DMS79 treated with DMSO at 0.1 percent for 48 hours (cell line): ENCODE results near the gene KCNJ3.

Experiments
- DNase-seq: peaks from one replicate; lab custom pipeline; 2025; lab: John Stamatoyannopoulos, UW

KCNJ3 gene

DNA sequence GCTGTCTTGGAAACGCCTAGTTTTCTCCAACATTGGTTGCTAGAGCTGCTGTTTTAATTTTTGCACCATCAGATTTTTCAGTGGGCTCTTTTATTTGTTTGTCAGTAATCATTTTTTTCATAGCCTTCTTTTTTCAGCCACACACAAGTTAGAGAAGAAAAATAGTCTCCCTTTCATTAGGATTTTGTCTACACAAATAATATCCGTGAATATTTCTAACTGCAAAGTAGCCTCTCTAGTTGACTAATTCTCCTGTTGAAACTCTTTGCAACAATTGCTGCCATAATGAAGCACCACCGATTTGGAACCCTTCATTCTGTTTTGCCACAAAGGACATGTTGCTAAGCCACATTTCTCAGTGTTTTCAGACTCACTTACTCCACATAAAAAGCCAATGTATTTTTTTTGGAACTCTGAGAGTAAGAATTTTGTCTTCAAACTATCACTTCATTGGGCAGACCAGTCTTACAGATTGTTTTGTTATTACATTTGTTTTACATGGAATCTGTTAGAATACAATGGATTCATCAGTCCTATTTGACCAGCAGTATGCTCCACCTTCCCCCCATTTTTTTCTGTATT, 9.6 kb downstream of the KCNJ3 start:
- no peak for DNase-seq

GRCh38 chr2:154709215-154709614, 10.7 kb downstream of the KCNJ3 start:
- DNase-seq: no peak

DNA sequence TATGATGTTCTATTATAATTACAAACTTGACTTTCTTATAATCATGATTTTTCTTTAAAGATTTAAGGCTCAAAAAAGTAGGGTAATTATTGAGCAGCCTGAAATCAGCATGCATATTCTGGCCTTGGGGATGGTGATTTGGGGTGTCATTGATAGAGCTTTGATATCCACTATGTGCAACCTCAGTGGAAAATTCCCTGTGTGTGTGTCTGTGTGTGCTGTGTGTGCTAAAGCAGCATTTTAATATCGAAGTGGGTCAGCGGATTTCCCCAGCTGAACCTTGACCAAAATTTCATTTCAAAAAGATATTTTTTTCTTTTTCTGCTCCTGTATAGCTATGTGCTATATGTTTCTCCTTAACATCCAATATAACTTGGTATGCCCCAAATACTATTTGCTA, 11.6 kb downstream of the KCNJ3 start:
- DNase-seq: no peak

DNA sequence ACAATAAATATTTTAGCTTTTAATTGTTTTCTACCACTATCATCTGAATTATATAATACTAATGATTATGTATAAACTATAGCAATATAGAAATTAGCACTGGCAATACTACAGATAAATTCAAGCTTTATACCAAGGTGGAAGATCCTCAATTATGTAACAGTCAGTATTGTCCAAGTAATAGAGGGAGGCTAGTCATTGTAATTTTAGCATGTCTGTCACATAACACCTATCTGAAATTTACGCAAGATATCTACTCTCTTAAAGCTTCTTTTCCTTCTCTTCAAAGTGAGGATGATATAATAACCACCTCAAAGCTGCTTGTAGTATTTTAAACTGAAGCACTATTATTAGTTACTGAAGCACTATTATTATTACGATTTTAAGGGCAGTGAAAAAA, 12.2 kb downstream of the KCNJ3 start:
- no peak for DNase-seq

DNA sequence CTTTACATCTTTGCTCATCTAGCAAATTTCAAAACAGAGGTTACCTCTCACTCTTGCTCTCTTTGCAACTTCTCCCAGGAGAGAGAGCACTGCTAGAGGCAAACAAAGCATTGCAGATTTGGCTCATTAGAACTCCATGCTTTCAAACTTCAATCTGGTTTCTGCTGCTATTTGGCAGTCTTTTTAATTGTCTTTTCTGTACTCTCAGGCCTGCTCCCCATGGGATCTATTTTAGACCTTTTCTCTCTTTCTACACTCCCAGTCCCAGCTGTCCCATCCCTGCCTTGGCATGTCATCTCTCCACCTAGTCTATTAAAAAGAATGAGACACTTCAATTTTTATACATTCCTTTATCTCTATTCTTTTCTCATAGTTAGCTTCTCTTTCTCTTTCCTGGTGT, 15.2 kb downstream of the KCNJ3 start:
- no peak for DNase-seq

GRCh38 chr2:154720651-154721050, 22.2 kb downstream of the KCNJ3 start:
- no peak for DNase-seq

GRCh38 chr2:154724194-154724797, 25.8 kb downstream of the KCNJ3 start:
- no peak for DNase-seq

GRCh38 chr2:154740361-154740760, 41.9 kb downstream of the KCNJ3 start:
- no peak for DNase-seq

GRCh38 chr2:154758871-154759270, 60.4 kb downstream of the KCNJ3 start:
- no peak for DNase-seq

DNA sequence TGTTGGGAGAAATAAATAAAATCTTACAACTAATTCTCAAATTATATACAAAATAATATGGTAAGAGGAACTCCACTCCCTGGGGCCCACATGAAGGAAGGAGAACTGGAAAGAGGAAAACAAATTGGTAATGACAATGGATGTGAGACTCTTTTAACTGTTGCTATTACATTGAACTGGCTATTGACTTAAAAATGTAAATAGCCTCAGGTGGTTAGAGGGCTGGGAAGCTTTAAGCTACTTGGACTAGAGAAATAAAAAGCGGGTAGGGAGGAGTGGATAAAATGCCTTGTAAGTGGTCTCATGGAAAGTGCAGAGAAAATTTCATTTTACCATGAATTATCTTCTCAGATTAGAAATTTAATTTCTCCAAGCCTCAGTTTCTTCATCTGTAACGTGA, 64.1 kb downstream of the KCNJ3 start:
- DNase-seq: no peak

DNA sequence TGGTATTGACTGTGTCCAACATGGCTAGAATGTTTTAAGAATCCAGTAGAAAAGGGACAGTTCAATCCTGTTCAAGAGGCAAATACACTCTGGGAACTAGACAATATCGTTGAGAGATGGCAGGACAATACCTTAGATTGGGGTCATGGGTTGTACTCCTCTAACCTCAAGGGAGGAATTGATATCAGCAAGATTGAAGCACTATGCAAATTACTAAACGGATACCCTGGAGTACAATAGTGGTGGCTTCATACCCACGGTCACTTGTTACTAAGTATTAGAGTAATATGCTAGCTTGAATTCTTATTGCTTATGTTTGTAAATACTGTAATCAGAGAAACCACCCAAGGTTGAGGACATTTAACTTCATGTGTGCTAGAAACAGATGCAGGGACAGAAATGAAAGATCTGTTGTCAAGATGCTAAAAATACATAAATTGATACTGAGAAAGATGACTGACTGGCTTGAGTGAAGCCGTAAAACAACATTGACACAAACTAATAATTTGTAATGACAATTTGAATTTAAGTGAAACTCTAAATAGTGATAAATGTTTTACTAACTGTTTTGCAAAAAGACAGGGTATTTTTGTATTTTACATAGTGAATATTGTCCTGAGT, 73.3 kb downstream of the KCNJ3 start:
- no peak for DNase-seq

GRCh38 chr2:154776825-154777224, 78.3 kb downstream of the KCNJ3 start:
- no peak for DNase-seq

DNA sequence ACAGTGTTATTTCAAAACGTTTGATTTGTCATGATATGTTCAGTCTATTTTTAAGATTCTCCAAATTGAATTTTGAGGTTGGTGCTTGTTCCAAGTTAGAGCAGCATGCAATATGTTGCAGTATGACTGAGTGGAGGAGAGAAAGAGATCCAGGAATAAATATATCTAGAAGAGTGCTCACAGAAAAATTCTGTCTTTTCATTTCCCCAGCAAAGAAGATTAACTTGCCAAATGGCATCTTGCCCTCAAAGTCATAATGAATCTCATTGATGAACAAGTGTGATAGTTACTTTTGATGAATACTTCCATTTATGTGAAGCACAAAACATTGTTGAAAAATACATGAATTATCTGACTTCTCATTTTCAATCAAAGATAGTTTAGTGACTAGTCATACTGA, 95.9 kb downstream of the KCNJ3 start:
- no peak for DNase-seq

DNA sequence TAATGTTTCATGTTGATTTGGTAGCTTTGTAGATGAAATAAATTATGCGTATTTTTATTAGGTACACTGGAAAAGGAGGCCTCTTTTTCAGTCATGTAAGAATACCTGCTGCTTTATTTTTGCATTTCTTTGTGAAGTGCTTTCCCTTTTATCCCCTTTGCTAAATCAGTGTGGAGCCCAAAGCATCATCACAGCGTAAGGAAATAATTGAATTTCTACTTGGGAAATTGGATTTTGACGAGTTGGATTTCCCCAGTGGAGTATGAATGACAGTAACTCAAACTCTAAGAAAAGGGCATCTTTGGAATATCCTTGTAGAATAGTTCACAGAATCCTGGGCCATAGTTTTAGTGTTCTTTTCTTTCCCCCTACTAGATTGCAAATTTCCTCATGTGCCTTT, 97.2 kb downstream of the KCNJ3 start:
- DNase-seq: no peak

DNA sequence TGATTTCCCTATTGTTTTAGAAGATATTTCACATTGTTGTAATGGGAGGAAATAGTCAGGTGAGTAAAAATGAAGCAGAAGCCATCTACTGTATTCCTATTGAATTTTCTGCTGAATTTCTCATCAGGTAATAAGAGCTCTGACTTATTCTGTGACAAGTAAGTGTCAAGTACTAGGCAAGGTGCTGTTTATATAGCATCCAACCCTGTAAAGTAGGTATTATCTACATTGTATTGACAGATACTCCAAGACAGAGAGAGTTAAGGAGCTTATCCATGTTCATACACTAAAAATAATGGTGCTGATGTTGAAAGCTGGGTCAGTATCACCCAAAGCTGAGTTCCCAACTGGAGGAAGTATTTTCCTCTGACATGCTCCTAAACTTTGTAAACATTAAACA, 106.0 kb downstream of the KCNJ3 start:
- no peak for DNase-seq

- no peak for DNase-seq
Measured at GRCh38 chr2:154813636-154814035, 115.1 kb downstream of the KCNJ3 start.

DNA sequence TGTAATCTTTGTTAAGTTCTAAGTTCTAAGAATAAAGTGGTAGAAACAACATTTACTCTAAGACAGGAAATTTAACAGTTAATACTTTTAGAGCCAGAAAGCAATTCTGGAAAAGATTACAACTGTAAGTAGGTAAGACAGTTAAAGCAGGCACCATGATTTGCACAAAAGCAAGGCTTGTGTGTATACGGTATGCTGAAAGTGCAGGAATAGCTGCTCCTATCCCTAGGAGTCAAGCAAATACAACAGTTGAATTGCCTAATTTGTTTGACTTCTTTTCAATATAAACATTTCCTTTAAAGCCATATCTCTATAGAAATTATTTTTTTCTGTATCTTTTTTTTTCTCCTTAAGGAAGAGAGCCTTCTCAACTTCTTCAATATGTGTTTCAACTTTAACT, 116.4 kb downstream of the KCNJ3 start:
- no peak for DNase-seq

DNA sequence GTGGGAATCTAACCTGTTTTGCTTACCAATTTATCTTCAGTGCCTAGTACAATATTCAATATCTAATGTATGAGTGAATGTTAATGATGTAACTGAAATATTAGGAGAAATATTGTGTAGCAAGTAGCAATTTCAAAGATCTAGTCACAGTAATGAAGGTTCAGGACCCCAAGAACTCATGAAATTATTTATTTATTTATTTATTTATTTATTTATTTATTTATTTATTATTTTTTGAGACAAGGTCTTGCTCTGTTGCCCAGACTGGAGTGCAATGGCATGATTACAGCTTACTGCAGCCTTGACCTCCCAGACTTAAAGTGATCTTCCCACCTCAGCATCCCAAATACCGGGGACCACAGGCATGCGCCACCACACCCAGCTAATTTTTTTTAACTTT, 126.9 kb downstream of the KCNJ3 start:
- DNase-seq: no peak

GRCh38 chr2:154826827-154827226, 128.3 kb downstream of the KCNJ3 start:
- no peak for DNase-seq

DNA sequence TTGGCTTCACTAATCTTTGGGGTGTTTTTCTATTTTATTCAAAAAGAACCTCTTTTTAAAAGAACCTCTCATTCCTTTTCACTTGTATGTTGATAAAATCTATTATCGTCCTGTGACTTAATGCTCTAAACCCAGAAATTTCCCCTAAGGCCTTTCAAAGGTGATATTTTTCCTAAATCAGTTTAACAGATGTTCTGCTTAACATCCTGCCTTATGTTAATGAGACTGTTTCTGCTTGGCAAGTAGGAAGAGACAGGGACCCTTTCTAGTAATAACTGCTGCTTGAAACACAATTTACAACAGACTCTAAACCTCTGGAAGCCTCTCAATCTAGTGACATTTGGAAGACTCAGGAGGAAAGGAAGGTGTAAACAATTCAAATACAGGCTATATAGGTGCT, 128.8 kb downstream of the KCNJ3 start:
- DNase-seq: no peak

DNA sequence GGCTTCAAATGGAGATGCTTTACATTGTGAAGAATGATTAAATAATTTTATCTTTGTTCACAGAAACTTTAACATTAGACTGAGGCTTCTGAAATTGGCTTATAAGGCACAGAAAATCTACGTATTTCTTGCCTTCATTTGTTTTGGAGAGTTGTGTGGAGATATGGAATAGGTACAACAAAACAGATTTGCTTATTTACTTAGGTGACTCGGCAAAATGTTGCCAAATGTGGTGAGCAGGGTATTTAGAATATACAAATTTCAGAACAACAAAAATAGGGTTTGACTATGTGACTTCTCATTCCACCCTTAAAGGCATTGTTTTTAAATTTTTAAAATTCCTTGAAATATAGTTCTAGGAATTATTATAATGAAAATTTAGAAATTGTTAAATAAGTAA, 134.2 kb downstream of the KCNJ3 start:
- DNase-seq: no peak

DNA sequence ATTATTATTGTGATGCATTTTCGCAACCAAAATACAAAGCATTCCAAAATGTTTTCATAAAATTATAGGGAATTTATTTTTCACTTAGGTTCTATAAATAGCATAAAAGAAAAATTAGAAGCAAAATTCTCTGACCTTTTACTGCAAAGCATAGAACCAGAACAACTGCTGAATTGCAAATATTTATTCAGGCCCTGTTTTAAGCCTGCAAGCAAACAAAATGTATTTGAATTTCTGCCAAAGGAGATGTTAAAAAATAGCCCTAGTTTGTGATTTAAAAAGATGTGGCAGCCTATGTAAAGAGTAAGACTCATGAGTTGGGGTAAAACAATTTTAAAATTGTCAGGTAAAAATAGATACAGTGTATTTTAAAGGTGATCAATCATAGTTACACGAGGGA, 138.1 kb downstream of the KCNJ3 start:
- DNase-seq: no peak

DNA sequence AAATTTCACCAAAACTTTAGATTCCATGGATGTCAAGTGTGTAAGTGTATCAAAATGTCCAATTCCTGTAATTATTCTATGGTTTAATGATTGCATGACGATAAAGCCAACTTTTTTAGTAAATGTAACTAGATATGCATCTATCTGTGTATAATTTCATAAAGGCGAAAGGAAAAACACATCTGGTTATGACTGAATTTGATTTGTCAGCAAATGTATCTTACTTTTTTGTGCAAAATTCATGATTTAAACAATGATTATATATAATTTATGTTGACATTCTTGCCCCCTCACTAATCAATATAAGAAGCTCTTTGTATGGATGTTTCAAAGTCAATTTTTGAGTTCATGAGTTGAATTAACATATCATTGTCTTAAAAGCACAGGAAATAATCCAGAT, 138.5 kb downstream of the KCNJ3 start:
- DNase-seq: no peak

- no peak for DNase-seq
Measured at GRCh38 chr2:154844513-154844912, 146.0 kb downstream of the KCNJ3 start.
